NCI-H146 treated with DMSO at 0.1 percent for 48 hours (cell line): Measurements from ENCODE around the gene KANTR.

Experiments
- DNase-seq: peaks from one replicate; lab custom pipeline; 2025; ENCODE audit not compliant: unreplicated experiment; lab: John Stamatoyannopoulos, UW

The KANTR gene

GRCh38 chrX:53080628-53081580, 13.0 kb upstream of the KANTR start:
- no peak for DNase-seq

DNA sequence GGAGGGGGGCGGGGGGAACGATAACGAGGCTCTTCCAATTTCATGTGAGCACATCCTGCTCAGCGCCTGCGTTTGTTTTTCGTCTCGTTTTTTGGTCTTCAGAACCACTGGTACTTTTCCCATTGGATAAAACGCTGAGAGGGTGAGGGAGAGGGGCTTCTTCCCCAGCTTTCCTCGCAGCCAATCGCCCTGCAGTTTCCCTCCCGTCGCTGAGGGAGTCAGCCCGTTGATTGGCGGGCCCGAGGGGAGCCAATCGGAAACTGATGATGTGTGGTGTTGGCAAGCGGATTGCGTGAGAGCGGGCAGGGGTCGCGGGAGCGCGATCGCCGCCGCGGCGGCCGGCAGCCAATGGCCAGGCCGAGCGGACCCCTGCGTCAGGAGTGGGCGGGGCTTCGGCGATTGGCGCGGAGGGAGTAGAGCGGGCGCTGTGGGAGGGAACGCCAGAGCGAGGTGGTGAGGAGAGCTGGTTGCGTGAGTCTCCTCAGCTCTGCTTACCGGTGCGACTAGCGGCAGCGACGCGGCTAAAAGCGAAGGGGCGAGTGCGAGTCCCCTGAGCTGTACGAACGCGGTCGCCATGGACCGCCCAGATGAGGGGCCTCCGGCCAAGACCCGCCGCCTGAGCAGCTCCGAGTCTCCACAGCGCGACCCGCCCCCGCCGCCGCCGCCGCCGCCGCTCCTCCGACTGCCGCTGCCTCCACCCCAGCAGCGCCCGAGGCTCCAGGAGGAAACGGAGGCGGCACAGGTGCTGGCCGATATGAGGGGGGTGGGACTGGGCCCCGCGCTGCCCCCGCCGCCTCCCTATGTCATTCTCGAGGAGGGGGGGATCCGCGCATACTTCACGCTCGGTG, 11.8 kb upstream of the KANTR start, which contains the start of gene TSPYL2:
TSS of gene TSPYL2 (plus strand) at position 443 of the 848 bp plus-strand sequence. CDS start at position 575, 132 bp downstream.
- DNase-seq, result peak; percentile 90

DNA sequence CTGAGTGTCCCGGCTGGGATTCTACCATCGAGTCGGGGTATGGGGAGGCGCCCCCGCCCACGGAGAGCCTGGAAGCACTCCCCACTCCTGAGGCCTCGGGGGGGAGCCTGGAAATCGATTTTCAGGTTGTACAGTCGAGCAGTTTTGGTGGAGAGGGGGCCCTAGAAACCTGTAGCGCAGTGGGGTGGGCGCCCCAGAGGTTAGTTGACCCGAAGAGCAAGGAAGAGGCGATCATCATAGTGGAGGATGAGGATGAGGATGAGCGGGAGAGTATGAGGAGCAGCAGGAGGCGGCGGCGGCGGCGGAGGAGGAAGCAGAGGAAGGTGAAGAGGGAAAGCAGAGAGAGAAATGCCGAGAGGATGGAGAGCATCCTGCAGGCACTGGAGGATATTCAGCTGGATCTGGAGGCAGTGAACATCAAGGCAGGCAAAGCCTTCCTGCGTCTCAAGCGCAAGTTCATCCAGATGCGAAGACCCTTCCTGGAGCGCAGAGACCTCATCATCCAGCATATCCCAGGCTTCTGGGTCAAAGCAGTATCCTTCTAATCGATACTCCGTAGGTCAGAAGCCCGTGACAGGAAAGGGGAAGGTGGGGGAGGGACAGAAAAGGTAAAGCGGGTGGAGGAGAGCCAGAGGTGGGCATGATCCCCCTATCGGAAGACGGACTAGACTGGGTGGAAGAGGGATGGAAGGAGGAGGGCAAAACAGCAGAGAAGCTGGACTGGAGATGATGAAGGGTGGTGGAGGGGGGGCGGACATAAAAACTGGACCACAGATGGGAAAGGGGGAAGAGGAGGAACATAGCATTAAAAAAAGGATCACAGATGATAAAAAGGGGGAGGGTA, 10.9 kb upstream of the KANTR start:
- DNase-seq, result no peak

- no peak for DNase-seq
Observed at GRCh38 chrX:53084043-53084570, 9.8 kb upstream of the KANTR start.

DNA sequence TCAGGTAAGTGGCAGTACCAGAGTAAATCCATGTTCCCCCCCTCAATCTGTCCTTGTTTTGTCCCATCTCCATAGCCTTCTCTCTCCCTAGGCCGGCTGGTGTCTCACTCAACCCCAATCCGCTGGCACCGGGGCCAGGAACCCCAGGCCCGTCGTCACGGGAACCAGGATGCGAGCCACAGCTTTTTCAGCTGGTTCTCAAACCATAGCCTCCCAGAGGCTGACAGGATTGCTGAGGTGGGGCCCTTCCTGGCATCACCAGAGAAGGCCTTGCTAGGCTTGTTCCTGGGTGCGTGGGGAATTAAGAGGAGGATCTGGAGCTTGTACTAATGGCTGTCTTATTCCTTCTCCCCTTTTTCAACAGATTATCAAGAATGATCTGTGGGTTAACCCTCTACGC, 9.1 kb upstream of the KANTR start:
- no peak for DNase-seq

- no peak for DNase-seq
Observed at GRCh38 chrX:53085661-53086229, 8.2 kb upstream of the KANTR start.

- no peak for DNase-seq
Observed at GRCh38 chrX:53086464-53086863, 7.5 kb upstream of the KANTR start.

- no peak for DNase-seq
Observed at GRCh38 chrX:53087388-53087831, 6.5 kb upstream of the KANTR start.

DNA sequence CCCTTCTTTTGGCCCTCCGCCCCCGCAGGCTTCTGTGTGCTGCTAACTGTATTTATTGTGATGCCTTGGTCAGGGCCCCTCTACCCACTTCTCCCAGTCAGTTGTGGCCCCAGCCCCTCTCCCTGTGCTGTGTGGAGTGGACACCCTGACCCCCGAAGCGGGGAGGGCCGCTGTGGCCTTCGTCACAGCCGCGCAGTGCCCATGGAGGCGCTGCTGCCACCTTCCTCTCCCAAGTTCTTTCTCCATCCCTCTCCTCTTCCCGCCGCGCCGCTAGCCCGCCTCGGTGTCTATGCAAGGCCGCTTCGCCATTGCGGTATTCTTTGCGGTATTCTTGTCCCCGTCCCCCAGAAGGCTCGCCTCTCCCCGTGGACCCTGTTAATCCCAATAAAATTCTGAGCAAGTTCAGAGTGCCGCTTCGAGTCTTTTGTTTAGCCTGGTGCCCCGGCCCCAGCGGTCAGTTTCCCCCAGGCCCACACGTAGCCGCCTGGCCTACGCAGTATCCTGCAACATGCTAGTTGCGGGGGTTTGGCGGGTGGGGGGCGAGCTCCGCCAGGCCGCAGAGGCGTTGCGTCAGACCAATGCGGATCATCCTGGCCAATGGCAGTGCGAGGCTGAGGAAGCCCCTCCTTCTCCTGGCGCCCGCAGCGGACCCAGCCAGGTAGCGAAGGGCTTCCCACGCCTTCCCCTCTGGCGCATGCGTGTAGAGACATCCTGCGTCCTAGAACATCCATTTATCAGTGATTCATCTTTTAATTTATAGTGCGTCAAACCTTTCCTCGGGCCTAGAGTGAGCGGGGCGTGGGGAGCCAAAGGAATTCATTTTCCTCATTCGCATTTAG, 5.6 kb upstream of the KANTR start:
- peak; percentile 40 for DNase-seq

DNA sequence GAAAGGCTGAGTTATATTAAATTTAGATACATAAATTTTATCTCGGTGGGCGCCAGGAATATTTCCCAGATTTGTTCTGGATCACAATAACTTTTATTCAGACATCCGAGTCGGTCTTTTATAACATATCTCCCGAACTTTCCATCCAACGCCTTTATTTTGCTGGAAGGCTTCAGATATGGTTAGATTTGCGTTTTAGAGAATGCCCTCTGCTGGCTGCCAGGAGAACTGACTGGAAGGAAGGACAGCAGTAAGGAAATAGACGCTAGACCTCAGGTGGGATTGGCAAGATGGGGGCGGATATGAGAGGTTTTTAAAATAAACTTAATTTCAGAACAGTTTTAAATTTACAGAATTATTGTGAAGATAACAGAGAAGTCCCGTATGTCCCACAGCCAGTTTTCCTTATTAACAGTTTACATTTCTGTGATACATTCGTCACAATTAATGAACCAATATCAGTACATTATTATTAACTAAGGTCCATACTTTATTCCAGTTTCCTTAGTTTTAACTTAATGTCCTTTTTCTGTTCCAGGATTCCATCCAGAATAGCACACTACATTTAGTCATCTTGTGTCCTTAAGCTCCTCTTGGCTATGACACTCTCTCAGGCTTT, 4.6 kb upstream of the KANTR start:
- DNase-seq, result peak; percentile 54

GRCh38 chrX:53089925-53090324, 4.0 kb upstream of the KANTR start:
- DNase-seq, result no peak

- no peak for DNase-seq
Observed at GRCh38 chrX:53091354-53091753, 2.6 kb upstream of the KANTR start.

DNA sequence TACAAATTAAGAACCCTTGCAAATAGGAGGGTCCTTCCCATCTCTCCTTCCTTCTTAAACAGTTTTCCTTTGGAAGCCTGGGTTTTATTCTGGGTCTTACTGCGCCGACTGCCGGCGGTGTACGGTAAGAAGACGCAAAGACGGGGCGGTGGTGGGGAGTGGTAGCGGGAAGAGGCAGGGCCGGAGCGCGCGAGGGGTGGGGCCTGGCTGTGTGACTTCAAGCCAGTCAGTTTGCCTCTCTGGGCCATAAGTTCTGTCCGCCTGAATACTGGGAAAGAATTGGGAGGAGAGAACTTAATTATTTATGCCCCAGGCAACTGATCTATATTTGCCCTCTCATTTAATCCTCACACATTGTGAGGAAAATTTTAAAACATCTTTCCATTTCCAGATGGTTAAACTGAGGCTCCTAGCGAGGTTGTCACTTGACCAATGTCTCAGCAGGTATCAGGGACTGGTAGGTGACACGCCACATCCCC, 726 bp upstream of the KANTR start:
- peak; percentile 57 for DNase-seq

DNA sequence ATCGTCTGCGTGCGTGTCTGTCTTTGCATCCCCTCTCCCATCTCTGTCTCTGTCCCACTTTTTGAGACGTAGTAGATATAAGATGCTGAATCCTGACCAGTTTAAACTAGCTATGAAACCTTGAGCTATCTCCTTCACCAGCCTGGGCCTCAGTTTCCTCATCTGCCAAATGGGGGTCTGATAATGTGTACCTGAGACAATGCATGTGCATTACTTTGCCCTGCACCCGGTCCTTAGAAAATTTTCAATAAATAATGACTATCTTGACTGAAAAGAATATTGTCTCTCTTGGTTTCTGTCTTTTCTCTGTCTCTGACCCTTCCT, 602 bp downstream of the KANTR start:
- DNase-seq, result no peak

GRCh38 chrX:53095796-53096195, 1.9 kb downstream of the KANTR start:
- no peak for DNase-seq

- DNase-seq, result no peak
Observed at GRCh38 chrX:53114864-53115549, 21.1 kb downstream of the KANTR start.

DNA sequence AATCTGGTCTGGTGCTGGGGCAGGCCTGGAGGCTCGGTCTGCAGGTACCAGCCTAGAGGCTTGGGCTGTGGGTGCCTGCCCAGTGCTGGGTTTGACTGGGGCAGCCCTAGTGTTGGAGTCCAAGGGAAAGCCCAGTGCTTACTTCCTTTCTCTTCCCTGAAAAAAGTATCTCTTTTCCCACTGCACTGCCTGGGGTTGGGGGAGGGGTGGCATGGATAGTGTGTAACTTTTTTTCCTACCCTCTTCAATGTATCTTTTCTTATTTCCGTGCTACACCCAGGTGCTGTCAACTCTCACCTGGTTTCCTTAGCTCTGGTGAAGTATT, 21.6 kb downstream of the KANTR start:
- no peak for DNase-seq

DNA sequence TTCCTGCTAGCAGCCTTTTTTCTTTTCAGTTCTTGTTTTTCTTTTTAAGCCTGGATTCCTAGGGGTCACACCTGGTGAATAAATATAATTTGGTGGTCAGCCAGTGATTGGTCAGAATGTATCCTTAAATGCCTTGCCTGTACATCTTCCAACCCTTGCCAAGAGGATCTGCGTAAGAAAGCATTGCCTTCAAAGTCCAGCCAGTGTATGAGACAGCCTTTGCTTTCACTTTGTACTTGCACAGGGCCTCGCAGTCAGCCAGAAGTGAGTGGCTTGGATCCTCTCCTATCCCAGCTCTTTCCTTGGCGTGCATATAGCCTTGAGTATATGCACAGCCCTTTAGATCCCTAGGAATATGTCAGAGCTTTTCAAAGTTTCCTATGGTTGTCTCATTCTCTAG, 22.2 kb downstream of the KANTR start:
- DNase-seq, result no peak
